Measurements from ENCODE around the gene STAMBPL1.

STAMBPL1 gene

GRCh38 chr10:88958721-88959120, 78.7 kb downstream of the STAMBPL1 start:
- DNase-seq: no peak

DNA sequence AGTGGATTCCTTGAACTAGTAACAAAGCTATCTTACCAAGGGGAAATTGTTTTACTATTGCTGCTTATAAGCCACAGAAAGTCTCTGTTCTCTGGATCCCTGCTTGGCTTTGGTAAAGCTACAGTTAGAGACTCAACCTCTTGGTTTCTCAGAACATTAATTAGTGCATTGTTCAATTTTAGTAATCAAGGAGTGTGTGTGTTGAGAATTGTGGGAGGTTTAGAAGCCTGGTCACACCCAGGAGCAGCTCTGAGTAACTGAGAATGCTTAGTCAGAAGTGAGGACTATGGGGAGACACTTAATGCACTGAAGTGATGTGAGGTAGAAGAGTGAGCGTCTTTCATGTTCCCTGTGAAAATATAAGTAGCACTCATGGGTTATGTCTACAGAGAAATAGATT, 80.8 kb downstream of the STAMBPL1 start:
- no peak for DNase-seq

- DNase-seq: no peak
These were observed 81.2 kb downstream of the STAMBPL1 start for GRCh38 chr10:88961266-88961665.

GRCh38 chr10:88962336-88962735, 82.3 kb downstream of the STAMBPL1 start:
- no peak for DNase-seq

GRCh38 chr10:88963318-88963717, 83.3 kb downstream of the STAMBPL1 start:
- DNase-seq: no peak

DNA sequence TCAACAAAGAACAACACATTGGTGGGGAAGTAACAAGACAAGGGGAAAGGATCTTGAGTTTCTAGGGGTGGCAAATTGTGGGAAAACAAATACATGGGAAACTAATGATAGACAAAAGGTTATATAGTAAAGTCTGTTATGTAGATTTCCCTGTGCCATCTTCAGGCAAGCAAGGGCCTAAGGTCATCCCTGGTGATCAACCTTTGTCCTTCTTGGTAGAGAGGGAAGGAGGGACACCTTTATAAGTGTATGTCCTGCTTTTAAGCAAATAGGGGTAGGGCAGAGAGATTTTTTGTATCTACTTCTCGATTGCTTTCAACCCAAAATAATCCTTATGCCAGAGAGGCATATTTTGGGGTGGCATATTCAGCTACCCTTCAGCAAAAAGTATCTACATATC, 84.3 kb downstream of the STAMBPL1 start:
- DNase-seq: no peak

DNA sequence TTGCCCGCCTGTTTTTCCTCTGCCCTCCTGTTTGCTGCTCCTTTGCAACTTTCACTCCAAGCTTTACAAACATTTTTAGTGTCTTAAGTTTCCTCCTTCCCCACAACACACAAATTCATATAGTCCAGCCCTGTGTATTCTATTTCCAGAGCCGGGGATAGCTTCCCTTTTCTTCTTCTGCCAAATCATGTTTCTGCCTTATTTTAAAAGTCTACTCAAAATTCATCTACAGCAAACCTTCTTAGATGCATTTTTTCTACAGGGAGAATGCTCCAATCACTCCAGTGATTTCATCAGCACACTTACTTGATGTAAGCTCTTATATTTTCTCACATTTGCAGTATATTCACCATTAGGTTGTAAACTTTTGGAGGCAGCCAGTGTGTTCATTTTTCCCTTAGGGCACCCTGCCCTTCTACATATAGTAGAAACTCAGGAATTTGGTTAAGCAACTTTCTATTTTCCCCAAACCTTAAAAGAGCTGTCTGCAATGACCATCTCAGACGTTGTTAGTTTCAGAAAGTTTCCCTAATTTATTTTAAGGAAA, 84.9 kb downstream of the STAMBPL1 start:
- no peak for DNase-seq

GRCh38 chr10:88966797-88967196, 86.8 kb downstream of the STAMBPL1 start:
- no peak for DNase-seq

DNA sequence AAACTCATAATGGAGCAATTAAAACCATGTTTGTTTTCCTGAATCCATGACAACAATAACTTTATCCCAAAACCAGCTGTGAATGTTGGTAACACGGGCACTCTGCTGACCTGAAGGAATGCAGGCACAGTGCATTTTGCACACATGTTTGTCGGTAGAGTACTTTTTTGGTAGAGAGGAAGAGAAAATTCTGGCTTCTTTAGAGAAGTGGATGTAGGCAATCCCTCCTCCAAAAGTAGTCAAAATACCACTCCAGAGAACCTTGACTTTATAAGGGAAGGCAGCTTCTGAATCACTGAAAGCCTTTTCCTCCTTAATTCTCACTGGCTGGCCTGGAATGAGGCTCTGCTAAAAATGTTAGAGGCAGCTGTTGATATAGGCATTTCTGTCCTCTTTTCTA, 88.3 kb downstream of the STAMBPL1 start:
- no peak for DNase-seq

GRCh38 chr10:88971221-88972061, 91.4 kb downstream of the STAMBPL1 start:
- no peak for DNase-seq

Measured in NCI-H2227 treated with DMSO at 0.1 percent for 48 hours (cell line).